ENCODE data around the gene TTC34. TPM values are rescaled to one million over a fixed set of nuclear protein-coding genes. Genes with fewer than 3 reads are reported as not detected.
A peak's percentile ranks its signal among the peaks of the same experiment; 100 is the strongest.
"Not testable (repeated sequence)": the region's sequence is repeated elsewhere in the genome, so short reads cannot be mapped to it uniquely, and the experiment has no call there.

The TTC34 gene
- total RNA-seq, 1 experiment from 2014 or later, result 0.79 TPM

- H3K4me1 Mint-ChIP-seq (ENCODE audit: low read depth, unreplicated experiment); BruUV-seq (replicated peaks); DNase-seq; H3K27me3 Mint-ChIP-seq (ENCODE audit: insufficient read depth, unreplicated experiment); H3K36me3 Mint-ChIP-seq (ENCODE audit: insufficient read depth, unreplicated experiment); POLR2A ChIA-PET; H3K27ac Mint-ChIP-seq (ENCODE audit: unreplicated experiment); intact Hi-C loops (cut with micrococcal nuclease; ENCODE audit: unreplicated experiment); H3K4me3 Mint-ChIP-seq (ENCODE audit: unreplicated experiment); H3K9me3 ChIP-seq; CTCF ChIA-PET; H3K27me3 ChIP-seq (replicated peaks; ENCODE audit: control insufficient read depth, insufficient read depth, low read length); H3K4me3 ChIP-seq (ENCODE audit: low read depth, low read length); H3K9me3 Mint-ChIP-seq (ENCODE audit: unreplicated experiment); H3K36me3 ChIP-seq (ENCODE audit: control insufficient read depth, insufficient read depth, low read length); H3K4me1 ChIP-seq: not testable (repeated sequence)
These were observed 115.2 kb downstream of the TTC34 start for GRCh38 chr1:2686091-2686863.

DNA sequence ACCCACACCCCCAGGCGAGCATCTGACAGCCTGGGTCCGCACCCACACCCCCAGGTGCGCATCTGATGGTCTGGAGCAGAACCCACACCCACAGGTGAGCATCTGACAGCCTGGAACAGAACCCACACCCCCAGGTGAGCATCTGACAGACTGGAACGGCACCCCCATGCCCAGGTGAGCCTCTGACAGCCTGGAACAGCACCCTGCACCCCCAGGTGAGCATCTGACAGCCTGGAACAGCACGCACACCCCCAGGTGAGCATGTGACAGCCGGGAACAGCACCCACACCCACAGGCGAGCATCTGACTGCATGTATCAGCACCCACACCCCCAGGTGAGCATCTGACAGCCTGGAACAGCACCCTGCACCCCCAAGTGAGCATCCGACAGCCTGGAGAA, 115.8 kb downstream of the TTC34 start:
- H3K9me3 ChIP-seq; POLR2A ChIA-PET; DNase-seq; H3K27ac Mint-ChIP-seq (ENCODE audit: unreplicated experiment); H3K27me3 Mint-ChIP-seq (ENCODE audit: insufficient read depth, unreplicated experiment); H3K4me3 ChIP-seq (ENCODE audit: low read depth, low read length); H3K4me3 Mint-ChIP-seq (ENCODE audit: unreplicated experiment); BruUV-seq (replicated peaks); CTCF ChIA-PET; H3K36me3 Mint-ChIP-seq (ENCODE audit: insufficient read depth, unreplicated experiment); intact Hi-C loops (cut with micrococcal nuclease; ENCODE audit: unreplicated experiment); H3K4me1 ChIP-seq; H3K27me3 ChIP-seq (replicated peaks; ENCODE audit: control insufficient read depth, insufficient read depth, low read length); H3K4me1 Mint-ChIP-seq (ENCODE audit: low read depth, unreplicated experiment); H3K36me3 ChIP-seq (ENCODE audit: control insufficient read depth, insufficient read depth, low read length); H3K9me3 Mint-ChIP-seq (ENCODE audit: unreplicated experiment): not testable (repeated sequence)

DNA sequence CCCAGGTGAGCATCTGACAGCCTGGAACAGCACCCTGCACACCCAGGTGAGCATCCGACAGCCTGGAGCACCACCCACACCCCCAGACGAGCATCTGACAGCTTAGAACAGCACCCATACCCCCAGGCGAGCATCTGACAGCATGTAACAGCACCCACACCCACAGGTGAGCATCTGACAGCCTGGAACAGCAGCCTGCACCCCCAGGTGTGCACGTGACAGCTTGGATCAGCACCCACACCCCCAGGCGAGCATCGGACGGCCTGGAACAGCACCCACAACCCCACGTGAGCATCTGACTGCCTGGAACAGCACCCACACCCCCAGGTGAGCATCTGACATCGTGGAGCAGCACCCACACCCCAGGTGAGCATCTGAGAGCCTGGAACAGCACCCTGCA, 116.6 kb downstream of the TTC34 start:
- H3K4me1 ChIP-seq; H3K9me3 ChIP-seq; H3K27ac Mint-ChIP-seq (ENCODE audit: unreplicated experiment); H3K27me3 ChIP-seq (replicated peaks; ENCODE audit: control insufficient read depth, insufficient read depth, low read length); POLR2A ChIA-PET; CTCF ChIA-PET; H3K4me3 Mint-ChIP-seq (ENCODE audit: unreplicated experiment); H3K4me3 ChIP-seq (ENCODE audit: low read depth, low read length); H3K9me3 Mint-ChIP-seq (ENCODE audit: unreplicated experiment); H3K27me3 Mint-ChIP-seq (ENCODE audit: insufficient read depth, unreplicated experiment); H3K4me1 Mint-ChIP-seq (ENCODE audit: low read depth, unreplicated experiment); BruUV-seq (replicated peaks); DNase-seq; H3K36me3 Mint-ChIP-seq (ENCODE audit: insufficient read depth, unreplicated experiment); H3K36me3 ChIP-seq (ENCODE audit: control insufficient read depth, insufficient read depth, low read length); intact Hi-C loops (cut with micrococcal nuclease; ENCODE audit: unreplicated experiment): not testable (repeated sequence)

GRCh38 chr1:2684000-2684399, 117.5 kb downstream of the TTC34 start:
- H3K4me1 Mint-ChIP-seq (ENCODE audit: low read depth, unreplicated experiment); CTCF ChIA-PET; POLR2A ChIA-PET; H3K27me3 ChIP-seq (replicated peaks; ENCODE audit: control insufficient read depth, insufficient read depth, low read length); H3K9me3 ChIP-seq; intact Hi-C loops (cut with micrococcal nuclease; ENCODE audit: unreplicated experiment); BruUV-seq (replicated peaks); H3K4me1 ChIP-seq; H3K4me3 Mint-ChIP-seq (ENCODE audit: unreplicated experiment); H3K4me3 ChIP-seq (ENCODE audit: low read depth, low read length); H3K36me3 Mint-ChIP-seq (ENCODE audit: insufficient read depth, unreplicated experiment); H3K9me3 Mint-ChIP-seq (ENCODE audit: unreplicated experiment); H3K36me3 ChIP-seq (ENCODE audit: control insufficient read depth, insufficient read depth, low read length); H3K27me3 Mint-ChIP-seq (ENCODE audit: insufficient read depth, unreplicated experiment); H3K27ac Mint-ChIP-seq (ENCODE audit: unreplicated experiment): not testable (repeated sequence)
- peak in 1 of 2 experiments; percentile 45 for DNase-seq

DNA sequence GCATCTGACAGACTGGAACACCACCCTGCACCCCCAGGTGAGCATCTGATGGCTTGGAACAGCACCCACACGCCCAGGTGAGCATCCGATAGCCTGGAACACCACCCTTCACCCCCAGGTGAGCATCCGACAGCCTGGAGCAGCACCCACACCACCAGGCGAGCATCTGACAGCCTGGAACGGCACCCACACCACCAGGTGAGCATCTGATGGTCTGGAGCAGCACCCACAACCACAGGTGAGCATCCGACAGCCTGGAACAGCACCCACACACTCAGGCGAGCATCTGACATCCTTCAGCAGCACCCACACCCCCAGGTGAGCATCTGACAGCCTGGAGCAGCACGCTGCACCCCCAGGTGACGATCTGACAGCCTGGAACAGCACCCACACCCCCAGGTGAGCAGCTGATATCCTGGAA, 118.2 kb downstream of the TTC34 start:
- H3K27me3 ChIP-seq (replicated peaks; ENCODE audit: control insufficient read depth, insufficient read depth, low read length); POLR2A ChIA-PET; H3K9me3 Mint-ChIP-seq (ENCODE audit: unreplicated experiment); H3K27me3 Mint-ChIP-seq (ENCODE audit: insufficient read depth, unreplicated experiment); intact Hi-C loops (cut with micrococcal nuclease; ENCODE audit: unreplicated experiment); H3K4me3 ChIP-seq (ENCODE audit: low read depth, low read length); H3K36me3 Mint-ChIP-seq (ENCODE audit: insufficient read depth, unreplicated experiment); H3K4me3 Mint-ChIP-seq (ENCODE audit: unreplicated experiment); BruUV-seq (replicated peaks); CTCF ChIA-PET; H3K27ac Mint-ChIP-seq (ENCODE audit: unreplicated experiment); DNase-seq; H3K36me3 ChIP-seq (ENCODE audit: control insufficient read depth, insufficient read depth, low read length); H3K9me3 ChIP-seq; H3K4me1 Mint-ChIP-seq (ENCODE audit: low read depth, unreplicated experiment); H3K4me1 ChIP-seq: not testable (repeated sequence)

DNA sequence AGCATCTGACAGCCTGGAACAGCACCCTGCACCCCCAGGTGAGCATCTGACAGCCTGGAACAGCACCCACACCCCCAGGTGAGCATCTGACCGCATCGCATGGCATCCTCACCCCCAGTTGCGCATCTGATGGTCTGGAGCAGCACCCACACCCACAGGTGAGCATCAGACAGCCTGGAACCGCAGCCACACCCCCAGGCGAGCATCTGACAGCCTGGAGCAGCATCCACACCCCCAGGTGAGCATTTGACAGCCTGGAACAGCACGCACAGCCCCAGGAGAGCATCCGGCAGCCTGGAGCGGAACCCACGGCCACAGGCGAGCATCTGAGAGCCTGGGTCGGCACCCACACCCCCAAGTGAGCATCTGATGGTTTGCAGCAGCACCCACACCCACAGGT, 118.6 kb downstream of the TTC34 start:
- POLR2A ChIA-PET; DNase-seq; H3K4me1 Mint-ChIP-seq (ENCODE audit: low read depth, unreplicated experiment); H3K9me3 ChIP-seq; H3K36me3 ChIP-seq (ENCODE audit: control insufficient read depth, insufficient read depth, low read length); H3K27me3 Mint-ChIP-seq (ENCODE audit: insufficient read depth, unreplicated experiment); CTCF ChIA-PET; H3K4me3 Mint-ChIP-seq (ENCODE audit: unreplicated experiment); H3K27ac Mint-ChIP-seq (ENCODE audit: unreplicated experiment); H3K27me3 ChIP-seq (replicated peaks; ENCODE audit: control insufficient read depth, insufficient read depth, low read length); H3K9me3 Mint-ChIP-seq (ENCODE audit: unreplicated experiment); H3K4me3 ChIP-seq (ENCODE audit: low read depth, low read length); H3K36me3 Mint-ChIP-seq (ENCODE audit: insufficient read depth, unreplicated experiment); BruUV-seq (replicated peaks); intact Hi-C loops (cut with micrococcal nuclease; ENCODE audit: unreplicated experiment); H3K4me1 ChIP-seq: not testable (repeated sequence)

DNA sequence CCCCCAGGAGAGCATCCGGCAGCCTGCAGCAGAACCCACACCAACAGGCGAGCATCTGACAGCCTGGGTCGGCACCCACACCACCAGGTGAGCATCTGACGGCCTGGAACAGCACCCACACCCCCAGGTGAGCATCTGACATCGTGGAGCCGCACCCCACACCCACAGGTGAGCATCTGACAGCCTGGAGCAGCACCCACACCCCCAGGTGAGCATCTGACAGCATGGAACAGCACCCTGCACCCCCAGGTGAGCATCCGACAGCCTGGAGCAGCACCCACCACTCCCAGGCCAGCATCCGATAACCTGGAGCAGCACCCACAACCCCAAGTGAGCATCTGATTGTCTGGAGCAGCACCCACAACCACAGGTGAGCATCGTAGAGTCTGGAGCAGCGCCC, 124.8 kb downstream of the TTC34 start:
- H3K36me3 Mint-ChIP-seq (ENCODE audit: insufficient read depth, unreplicated experiment); H3K9me3 Mint-ChIP-seq (ENCODE audit: unreplicated experiment); H3K27ac Mint-ChIP-seq (ENCODE audit: unreplicated experiment); H3K36me3 ChIP-seq (ENCODE audit: control insufficient read depth, insufficient read depth, low read length); H3K4me3 ChIP-seq (ENCODE audit: low read depth, low read length); H3K27me3 ChIP-seq (replicated peaks; ENCODE audit: control insufficient read depth, insufficient read depth, low read length); H3K9me3 ChIP-seq; BruUV-seq (replicated peaks); H3K4me3 Mint-ChIP-seq (ENCODE audit: unreplicated experiment); H3K4me1 ChIP-seq; DNase-seq; H3K4me1 Mint-ChIP-seq (ENCODE audit: low read depth, unreplicated experiment); intact Hi-C loops (cut with micrococcal nuclease; ENCODE audit: unreplicated experiment); H3K27me3 Mint-ChIP-seq (ENCODE audit: insufficient read depth, unreplicated experiment); CTCF ChIA-PET; POLR2A ChIA-PET: not testable (repeated sequence)
